ENCODE data around the gene HSDL2.

GRCh38 chr9:112408819-112409218 is 28.9 kb downstream of the HSDL2 start:
- TF ChIP-seq GATA2 (IDR thresholded peaks at IDR 0.05; ENCODE audit: low read depth, low read length) (no peak), GATA3 (IDR thresholded peaks at IDR 0.05; ENCODE audit: low read depth, low read length) (no peak)
